ENCODE measurements around the gene OR1A2.
"Not testable (repeated sequence)": the region's sequence is repeated elsewhere in the genome, so short reads cannot be mapped to it uniquely, and the experiment has no call there.

Gene OR1A2

DNA sequence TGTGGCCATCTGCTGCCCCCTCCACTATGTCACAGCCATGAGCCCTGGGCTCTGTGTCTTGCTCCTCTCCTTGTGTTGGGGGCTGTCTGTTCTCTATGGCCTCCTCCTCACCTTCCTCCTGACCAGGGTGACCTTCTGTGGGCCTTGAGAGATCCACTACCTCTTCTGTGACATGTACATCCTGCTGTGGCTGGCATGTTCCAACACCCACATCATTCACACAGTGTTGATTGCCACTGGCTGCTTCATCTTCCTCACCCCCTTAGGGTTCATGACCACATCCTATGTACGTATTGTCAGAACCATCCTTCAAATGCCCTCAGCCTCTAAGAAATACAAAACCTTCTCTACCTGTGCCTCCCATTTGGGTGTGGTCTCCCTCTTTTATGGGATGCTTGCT lies 43.7 kb downstream of the OR1A2 start:
- H3K4me1 Mint-ChIP-seq (ENCODE audit: low read depth in 2 of 2): not testable (repeated sequence)

GRCh38 chr17:3244841-3245240 lies 47.5 kb downstream of the OR1A2 start:
- not testable (repeated sequence) for H3K4me3 Mint-ChIP-seq; H3K27me3 Mint-ChIP-seq; H3K27ac Mint-ChIP-seq; H3K9me3 Mint-ChIP-seq; DNase-seq; ATAC-seq (replicated peaks); H3K4me1 Mint-ChIP-seq (ENCODE audit: low read depth in 2 of 2); H3K36me3 Mint-ChIP-seq (ENCODE audit: insufficient read depth)

More for the DNA sequence above, 43.7 kb downstream of the OR1A2 start:
- not testable (repeated sequence) for H3K9me3 Mint-ChIP-seq; H3K36me3 Mint-ChIP-seq (ENCODE audit: insufficient read depth); H3K27ac Mint-ChIP-seq; ATAC-seq (replicated peaks); DNase-seq; H3K27me3 Mint-ChIP-seq; H3K4me3 Mint-ChIP-seq

Data from effector memory CD8-positive, alpha-beta T cell (primary cell).